Head of caudate nucleus (tissue), 42 donors: ENCODE measurements around the gene CAB39.

ENCODE experiments used
- DNase-seq, 42 donors: peaks; one replicate each; pipeline versions ENCODE4 v3.0.0 to v3.0.0-alpha.2; 2020 to 2021; ENCODE audit warnings: mixed read lengths in 7 of 42
- intact Hi-C: fragments of 100-400 bp; cut with DNase I; formaldehyde crosslinking; loops from one replicate; pipeline ENCODE4 v1.15.0; 2022

Gene CAB39

DNA sequence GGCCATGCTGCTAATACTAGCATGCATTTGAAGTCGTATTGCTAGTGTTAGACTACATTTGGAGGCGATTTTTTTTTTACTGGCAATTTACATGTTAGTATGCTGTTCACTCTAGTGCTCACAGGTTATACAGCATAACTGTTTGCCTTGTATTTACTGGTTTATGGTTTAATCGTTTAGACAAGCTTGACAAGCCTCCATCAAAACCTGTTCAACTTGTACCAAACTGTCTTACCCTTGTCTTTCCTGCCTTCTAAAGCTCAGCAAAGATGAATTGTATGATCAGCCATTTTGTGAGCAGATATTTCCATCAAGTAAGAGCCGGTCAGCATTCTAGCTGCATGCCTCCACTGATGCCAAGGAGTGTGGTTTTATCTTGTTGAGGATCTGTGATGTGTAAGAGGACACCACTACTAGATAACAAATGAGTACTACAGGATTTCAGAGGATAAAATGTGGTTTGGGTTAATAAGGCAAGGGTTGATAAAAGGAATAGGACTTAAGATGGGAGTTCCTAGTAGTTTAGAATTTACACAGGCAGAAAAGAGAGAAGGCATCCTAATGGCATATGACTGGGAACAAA is 83.7 kb downstream of the CAB39 start:
- DNase-seq = no peak
- intact Hi-C loops = loop anchor here (10.0 kb wide), 1 partner anchor 82 kb away; the partner anchor contains the start of gene CAB39

DNA sequence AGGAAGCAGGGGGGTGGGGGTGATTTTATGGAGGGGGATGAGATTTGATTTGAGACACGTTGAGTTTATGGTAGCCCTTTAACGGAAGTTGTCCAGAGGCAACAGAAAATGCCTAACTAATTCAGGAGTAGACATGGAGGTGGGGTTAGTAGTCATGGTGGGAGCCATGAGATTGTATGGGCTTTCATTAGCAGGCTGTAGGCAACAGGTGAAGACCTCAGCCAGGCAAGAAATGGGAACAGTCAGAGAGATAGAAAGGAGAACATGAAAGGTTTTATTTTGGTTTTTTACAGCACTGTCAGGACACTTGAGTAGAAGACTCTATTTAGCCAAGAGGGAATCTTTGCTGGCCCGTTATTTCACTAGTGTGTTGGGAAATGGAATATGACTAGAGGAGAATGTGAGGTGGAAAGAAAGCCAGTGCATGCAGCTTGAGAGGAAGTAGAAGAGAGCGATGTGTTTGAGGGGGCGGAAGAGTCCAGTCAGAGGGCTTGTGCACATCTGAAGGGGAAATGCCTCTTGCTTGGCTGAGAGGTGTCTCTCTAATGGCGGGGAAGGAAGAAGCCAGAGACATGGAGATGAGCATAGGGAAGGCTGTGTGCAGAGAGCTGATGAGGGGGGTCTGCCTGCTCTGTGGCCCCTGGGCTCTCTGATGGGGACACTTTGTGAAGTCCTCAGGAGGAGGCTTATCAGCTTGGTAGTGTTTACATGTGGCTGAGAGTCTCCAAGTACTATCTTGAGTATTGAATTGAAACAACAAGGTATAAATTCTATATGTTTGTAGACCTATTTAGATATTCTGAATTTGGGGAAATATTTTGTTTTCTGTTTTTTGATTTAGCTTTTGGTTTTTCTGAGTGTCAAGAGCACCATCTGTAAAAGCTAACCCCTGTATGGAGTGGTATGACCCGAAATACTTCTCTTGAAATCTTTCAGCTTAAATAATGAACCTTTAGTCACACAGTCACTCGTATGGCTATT is 85.2 kb downstream of the CAB39 start:
- peak in 2 of 42 donors; percentile 21 to 23 for DNase-seq
- intact Hi-C loops = loop anchor here (10.0 kb wide), 1 partner anchor 83 kb away; the partner anchor contains the start of gene CAB39

DNA sequence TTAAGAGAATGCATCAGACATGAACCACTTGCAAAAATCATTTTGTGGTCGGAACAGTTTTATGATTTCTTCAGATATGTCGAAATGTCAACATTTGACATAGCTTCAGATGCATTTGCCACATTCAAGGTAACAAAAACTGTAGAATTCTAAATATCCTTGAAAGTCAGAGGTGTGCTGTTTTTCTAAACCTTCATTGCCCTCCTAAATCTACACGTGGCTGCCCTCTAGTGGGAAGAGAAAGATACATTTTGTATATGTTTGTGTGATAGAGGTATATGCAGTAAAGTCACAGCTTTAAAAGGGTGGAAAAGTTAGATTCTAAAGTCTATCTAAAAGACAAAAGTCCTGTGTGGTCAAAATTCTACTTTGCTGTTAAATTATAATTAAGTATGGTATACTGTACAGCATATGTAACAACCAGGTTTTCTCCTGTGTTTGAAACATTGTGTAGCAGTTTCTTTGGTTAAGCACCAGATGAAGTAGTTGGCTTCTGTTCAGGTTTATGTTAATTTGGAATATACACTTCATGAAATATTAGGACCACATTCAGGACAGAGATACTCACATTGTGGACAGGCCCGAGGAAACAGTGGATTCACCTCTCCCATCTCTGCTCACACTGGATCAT is 86.2 kb downstream of the CAB39 start:
- intact Hi-C loops = loop anchor here (10.0 kb wide), 1 partner anchor 84 kb away; the partner anchor contains the start of gene CAB39
- peak in 8 of 42 donors; percentile 26 to 57 (median 39) for DNase-seq

DNA sequence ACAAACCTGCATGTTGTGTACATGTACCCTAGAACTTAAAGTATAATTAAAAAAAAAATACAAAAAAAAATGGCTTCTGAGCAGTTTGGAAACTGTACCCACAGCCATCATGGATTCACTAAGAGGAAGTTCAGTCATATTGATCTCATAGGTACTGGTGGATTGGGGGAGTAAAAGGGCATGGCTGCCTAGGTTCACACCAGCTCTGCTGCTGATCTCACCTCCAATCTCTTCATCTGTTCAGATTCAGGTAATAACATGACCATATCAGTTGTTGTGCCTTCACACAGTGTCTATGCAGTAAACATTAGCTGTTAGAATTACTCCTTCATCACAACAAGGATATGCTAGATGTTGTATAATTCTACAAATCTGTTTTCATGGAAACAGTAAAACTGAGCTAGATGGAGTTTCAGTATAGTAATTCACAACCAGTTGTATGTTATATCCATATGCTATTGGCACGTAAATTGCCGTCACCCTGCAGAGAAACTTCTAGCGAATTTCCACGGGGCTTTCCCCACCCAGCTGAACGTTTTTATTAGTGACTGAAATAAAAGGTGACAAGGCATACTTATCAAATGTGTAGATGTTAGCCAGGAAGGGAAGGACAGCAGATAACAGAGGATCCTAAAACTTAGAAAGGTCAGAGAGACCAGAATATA is 92.8 kb downstream of the CAB39 start:
- intact Hi-C loops = no loop called here
- DNase-seq = no peak

DNA sequence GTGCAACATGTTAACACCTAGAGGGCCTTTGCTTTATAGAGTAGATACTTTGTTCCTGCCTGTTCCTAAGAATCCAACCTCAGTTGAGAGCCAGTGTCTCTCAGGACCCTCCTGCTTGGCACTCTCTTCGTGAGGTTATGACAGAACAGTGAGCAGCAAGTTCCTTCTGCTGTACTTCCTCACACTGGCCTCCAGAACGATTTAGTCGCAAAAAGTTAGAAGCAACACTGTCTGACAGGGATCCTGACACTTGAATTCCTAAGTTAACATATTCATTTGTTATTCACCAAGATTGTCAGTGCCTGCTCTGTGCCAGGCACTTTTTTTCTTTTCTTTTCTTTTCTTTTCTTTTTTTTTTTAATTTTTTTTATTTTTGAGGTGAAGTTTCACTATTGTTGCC is 95.1 kb downstream of the CAB39 start:
- DNase-seq = no peak
- intact Hi-C loops = no loop called here

DNA sequence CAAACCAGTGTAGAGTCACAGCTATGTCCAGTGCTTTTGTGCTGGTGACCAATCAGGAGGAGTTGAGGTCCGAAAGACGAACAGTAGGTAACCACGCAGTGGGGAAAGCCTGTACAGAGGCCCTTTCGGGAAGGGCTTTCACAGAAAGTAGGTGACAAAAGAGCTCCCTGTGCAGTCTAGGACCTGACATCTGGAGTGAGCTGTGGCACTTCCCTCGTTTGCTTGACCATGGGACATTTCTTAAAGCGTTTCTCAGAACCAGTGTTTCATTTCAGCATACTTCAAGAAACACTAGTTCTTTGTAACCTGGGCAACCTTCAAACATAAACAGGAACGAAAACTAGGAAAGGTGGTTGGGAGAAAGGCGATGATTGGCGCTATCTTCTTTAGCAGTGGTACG is 96.4 kb downstream of the CAB39 start:
- intact Hi-C loops = no loop called here
- DNase-seq = no peak

DNA sequence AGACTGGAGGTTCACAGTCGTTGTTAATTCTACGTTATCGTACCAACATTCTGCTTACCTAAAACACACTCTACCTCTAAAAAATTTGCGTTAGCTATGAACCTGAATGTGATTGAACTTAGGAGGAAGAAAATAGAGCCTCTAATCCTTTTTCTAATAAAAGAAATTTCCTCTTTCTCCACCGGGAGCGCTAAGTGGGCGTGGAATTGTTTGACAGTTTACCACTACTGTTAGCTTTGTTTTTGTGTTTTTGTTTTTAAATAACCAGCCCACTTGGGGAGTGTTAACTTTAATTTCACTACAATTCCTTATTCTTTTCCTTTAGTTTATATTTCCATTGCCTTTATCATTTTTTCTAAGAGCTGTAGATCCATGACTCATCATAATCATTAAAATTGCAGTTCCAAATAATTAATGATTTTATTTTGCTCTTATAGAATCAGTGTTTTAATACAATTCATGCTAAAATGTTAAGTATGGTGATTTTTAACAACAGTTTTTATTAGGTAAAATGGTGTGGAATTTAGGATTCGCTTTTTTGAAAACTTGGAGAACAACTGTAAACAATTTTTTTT is 97.1 kb downstream of the CAB39 start:
- intact Hi-C loops = no loop called here
- no peak for DNase-seq

DNA sequence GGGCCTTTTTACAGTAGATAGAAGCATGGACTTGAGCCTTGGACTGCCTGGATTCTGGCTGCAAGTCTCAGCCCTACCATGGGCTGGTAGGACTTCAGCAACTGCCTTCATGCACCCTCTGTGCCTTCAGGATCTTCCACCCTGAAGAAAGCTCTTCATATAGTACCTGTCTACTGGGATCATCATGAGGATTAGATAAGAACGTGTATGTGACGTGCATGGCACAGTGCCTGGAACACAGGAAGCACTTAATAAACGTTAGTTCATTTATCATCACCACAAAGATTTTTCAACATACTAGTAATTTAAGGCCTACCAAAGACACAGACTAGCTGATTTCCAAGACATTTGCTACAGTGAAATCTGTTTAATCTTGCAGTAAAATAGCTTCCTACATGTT is 98.9 kb downstream of the CAB39 start:
- DNase-seq = no peak
- intact Hi-C loops = no loop called here

DNA sequence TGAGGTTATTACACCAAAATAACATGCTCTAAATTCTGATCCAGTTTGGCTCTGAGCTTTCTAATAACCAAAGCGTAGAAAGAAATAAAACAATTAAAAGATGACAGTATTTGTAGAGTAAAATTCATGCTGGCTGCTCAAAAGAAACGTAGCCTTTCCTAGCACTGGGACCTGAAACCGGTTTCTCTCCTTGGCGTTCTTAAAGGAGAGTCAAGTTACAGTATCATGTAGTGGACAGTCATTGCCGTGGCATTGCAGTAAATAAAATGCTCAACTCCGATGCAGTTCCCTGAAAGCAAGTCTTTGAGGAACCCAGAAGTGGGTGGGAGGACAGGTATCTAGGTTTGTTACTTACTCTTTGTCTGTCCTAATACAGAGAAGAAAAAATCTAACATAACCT is 99.4 kb downstream of the CAB39 start:
- no peak for DNase-seq
- intact Hi-C loops = no loop called here

DNA sequence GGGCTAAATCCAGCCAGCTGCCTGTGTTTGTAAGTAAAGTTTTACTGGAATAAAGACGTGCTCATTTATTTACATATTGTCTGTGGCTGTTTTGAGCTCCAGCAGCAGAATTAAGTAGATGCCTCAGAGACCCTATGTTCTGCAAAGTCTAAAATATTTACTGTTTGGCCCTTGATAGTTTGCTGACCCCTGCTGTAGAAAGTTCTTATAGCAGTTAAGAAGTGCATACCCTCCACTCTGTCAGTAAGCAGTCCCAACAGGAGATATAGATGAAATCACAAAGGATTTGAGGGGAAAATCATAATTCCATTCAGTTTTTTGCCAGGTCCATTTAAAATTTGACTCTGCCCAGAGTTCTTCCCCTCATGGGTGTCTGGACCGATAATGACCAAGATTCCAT is 102.0 kb downstream of the CAB39 start:
- intact Hi-C loops = no loop called here

DNA sequence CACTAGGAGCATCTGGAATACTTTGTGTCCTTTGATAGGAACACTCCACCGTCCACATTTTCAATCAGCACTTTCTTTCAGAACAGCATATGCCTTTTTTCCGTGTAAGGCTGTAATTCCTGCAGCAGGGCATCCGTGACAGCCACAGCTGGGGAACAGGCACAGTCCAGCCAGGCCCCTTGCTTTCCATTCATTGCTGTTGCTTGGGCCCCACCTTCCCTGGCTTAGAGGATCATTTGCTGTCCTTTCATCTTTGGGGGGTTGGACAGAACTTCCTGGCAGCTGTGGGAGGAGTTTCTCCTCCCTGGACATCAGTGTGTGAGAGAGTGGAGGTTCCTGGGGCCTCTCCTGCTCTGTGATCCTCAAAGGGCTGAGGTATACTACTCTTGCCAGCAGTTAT is 102.4 kb downstream of the CAB39 start:
- no peak for DNase-seq
- intact Hi-C loops = no loop called here

More for the DNA sequence above, 102.0 kb downstream of the CAB39 start:
- no peak for DNase-seq

DNA sequence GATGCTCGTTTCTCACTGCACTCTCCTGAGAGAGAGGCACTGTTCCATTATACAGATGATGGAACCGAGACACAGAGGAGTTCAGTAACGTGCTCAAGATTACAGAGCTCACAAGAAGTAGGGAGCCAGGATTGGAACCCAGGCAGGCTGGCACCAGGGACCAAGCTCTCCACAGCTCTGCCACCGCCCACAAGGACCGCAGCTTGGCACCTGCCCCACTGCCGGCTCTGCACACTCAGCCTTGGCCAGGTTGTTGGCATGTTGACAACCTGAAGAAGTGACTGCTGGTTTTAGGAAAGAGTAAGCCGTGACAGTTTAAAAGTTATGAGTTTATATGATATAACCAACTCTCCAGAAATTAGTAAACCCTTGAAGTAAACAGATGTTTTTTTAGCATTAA is 104.1 kb downstream of the CAB39 start:
- intact Hi-C loops = no loop called here
- DNase-seq = no peak

DNA sequence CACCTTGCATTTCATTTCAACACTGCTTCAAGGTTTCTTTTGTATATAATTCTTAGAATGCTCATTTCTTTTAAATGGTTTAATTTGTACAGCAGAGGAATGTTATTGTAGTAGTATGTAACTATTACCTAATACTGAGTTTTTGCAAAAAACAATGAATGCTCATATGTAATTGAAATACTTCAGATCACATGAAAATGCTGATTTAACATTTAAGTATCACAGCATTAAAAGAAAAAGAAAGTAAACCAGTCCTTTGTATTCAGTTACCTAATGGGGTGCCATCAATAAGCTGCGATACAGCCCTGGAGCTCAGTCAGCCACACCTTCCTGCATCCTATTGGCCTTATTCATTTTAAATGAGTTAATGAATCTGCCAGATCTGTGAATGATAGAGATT is 106.8 kb downstream of the CAB39 start:
- intact Hi-C loops = no loop called here
- DNase-seq = no peak

DNA sequence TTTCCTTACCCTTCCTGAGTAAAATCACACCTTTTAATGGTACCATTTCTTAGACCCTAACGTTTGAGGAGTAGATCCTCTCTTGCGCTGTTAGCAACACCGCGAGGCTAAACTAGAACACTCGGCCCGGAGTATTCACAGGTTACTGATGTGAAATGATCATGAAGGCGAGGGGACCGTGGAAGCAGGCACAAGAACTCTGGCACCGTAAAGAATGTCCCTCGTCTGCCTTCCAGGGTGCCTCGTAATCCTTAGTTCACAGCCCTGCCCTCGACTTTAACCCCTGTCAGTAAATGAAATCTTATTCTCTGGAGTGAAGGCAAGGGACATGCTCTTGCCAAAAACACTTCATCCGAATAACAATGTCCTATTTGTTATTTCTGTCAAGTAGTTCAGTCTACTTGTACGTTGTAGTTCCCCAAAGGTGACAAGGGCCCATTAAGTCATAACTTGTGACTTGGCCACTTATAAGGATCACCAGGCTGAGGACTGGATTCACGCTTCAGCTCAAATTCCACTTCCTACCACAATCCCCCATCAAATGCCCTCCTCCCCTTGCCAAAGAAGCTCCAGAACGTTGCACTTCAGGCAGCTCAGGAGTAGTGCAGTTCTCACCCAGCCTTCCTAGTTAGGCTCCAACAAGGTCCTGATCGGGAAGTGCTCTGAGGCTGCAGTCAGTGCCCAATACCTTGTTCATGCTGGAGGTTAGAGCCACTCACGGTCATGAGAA is 108.8 kb downstream of the CAB39 start:
- DNase-seq = no peak
- intact Hi-C loops = loop anchor here (5.0 kb wide), 1 partner anchor 166 kb away; no protein-coding TSS in a partner anchor

DNA sequence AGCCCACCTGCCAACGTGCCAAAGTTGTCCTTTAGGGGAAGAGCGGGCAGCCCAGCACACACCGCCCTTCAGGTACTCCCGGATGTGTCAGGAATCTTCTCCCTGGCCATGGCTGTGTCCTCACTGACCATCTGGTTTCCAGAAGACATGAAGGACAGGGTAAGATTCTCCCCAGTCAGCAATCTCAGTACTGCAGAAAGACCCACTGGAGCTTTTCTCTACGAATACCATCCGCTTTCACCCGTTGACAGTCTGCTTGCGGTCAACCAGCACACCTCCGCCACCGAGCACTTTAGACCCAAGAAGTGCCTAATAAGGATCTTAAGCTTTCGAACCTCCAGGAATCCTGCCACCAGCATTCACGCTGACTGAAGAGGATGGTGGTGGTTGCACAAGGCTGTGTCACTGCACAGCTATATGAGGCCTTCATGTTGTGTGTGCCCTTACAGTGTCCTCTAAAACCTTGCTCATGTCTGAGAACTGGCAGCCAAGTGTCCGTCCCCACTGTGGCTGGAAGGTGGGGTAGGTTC is 109.4 kb downstream of the CAB39 start:
- intact Hi-C loops = loop anchor here (5.0 kb wide), 1 partner anchor 165 kb away; no protein-coding TSS in a partner anchor
- DNase-seq = no peak

DNA sequence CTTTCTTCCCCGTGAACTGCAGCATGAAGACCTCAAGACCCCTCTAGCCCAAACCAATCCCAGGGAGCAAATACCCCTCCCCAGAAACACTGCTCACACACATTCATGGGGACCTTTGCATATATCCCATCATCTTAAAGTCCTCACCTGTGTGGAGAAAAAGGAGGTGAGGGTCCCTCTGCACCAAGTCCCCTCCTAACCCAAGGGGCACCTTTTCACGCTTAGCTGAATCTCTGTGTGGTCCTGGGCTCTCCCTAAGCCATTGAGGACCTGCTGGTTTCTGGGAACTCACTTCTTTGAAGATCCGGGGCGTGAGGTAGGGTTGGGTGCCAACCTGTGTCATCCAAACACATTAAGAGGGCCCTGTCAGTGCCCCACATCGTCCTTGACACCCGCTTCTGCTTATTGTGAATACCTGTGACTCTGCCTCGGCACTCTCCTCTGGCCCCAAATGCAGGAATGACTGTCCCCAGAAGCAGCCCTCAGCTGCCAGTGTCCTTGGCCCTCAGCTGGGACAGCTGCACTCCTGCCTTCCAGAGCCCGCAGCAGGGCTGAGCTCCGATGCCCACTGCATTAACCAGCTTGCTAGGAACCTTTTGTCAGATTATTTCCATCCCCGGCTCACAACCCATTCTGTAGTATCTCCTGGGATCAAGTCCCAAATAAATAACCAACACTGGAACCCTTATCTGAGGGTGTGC is 110.8 kb downstream of the CAB39 start:
- DNase-seq = no peak
- intact Hi-C loops = loop anchor here (5.0 kb wide), 1 partner anchor 164 kb away; no protein-coding TSS in a partner anchor

DNA sequence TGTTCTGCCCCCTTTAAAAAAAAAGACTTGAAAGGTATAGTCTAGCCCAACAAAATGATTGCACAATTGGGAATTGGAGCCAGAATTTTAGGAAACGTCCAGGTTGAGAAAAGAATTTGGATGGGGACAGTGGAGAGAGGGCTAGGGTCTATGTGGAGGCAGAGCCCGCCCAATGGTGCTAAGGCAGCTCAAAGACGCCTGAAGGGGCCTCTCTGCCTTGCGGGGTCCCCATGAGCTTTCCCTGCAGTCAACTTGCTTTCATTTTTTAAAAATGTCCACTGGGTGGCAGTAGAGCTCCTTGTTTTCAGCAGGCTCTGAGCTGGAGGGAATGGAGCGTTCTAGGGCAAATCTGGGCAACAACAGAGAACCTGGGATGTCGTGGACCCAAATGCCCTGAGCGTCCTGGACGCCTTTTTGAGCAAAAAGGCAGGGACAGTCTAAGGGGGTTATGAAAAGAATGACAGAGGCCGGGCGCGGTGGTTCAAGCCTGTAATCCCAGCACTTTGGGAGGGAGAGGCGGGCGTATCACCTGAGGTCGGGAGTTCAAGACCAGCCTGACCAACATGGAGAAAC is 111.8 kb downstream of the CAB39 start:
- DNase-seq = peak in 39 of 42 donors; percentile 22 to 87 (median 59)
- intact Hi-C loops = loop anchor here (5.0 kb wide), 1 partner anchor 163 kb away; no protein-coding TSS in a partner anchor
